Measurements from ENCODE around the gene GOLGA6L10. TPM values are rescaled to one million over a fixed set of nuclear protein-coding genes. Genes with fewer than 3 reads are reported as not detected.

Gene GOLGA6L10
- total RNA-seq, 1 experiment from 2014 or later, result 2.0 TPM

GRCh38 chr15:82292271-82292670, 57.0 kb downstream of the GOLGA6L10 start:
- Histone ChIP-seq H2BK12ac (ENCODE audit: insufficient read length, low read depth, low read length) (no peak overlapping the region), H3K79me2 (ENCODE audit: insufficient read depth, low read length) (no peaks in the 10 kb centered on the region), H2AK5ac (ENCODE audit: insufficient read length, low read length) (no peak overlapping the region), H3T11ph (ENCODE audit: low read length) (no peak overlapping the region), H3K23me2 (ENCODE audit: insufficient read length, low read depth, low read length, poor library complexity, severe bottlenecking) (no peaks in the 10 kb centered on the region), H3K18ac (ENCODE audit: insufficient read length, low read depth, low read length) (no peak overlapping the region), H3K4me2 (ENCODE audit: insufficient read depth, insufficient read length, low read length) (no peak overlapping the region), H4K20me1 (ENCODE audit: control insufficient read depth, insufficient read depth, insufficient read length) (no peaks in the 10 kb centered on the region), H3K56ac (ENCODE audit: insufficient read length, low read depth, low read length) (no peak overlapping the region), H3K9ac (ENCODE audit: extremely low read depth, insufficient read length, low read length) (no peak overlapping the region), H2AFZ (ENCODE audit: low read length) (no peak overlapping the region), H2BK15ac (ENCODE audit: low read depth, low read length) (no peak overlapping the region), H3K79me1 (ENCODE audit: insufficient read depth, low read depth, low read length, poor library complexity, severe bottlenecking) (no peaks in the 10 kb centered on the region), H3K27me3 (ENCODE audit: insufficient read depth, low read length) (no peaks in the 10 kb centered on the region), H4K5ac (ENCODE audit: insufficient read length, low read depth, low read length) (no peak overlapping the region), H3K27ac (ENCODE audit: insufficient read length, low read depth, low read length) (no peak overlapping the region), H3K4me1 (ENCODE audit: insufficient read depth, low read length) (no peaks in the 10 kb centered on the region; the same call in 1 of the 2 replicates), H4K91ac (ENCODE audit: insufficient read length, low read depth, low read length) (no peak overlapping the region), H2BK5ac (ENCODE audit: insufficient read length, low read length) (no peak overlapping the region), H2BK20ac (ENCODE audit: low read depth, low read length, poor library complexity, severe bottlenecking) (no peak overlapping the region), H3K23ac (ENCODE audit: insufficient read length, low read depth, low read length) (no peak overlapping the region), H4K8ac (replicated peaks; ENCODE audit: insufficient read length, low read depth, low read length) (no peak overlapping the region), H3K4ac (ENCODE audit: low read depth, low read length) (no peak overlapping the region), H3K9me3 (ENCODE audit: control insufficient read depth, low read depth, low read length) (no peaks in the 10 kb centered on the region), H2BK120ac (ENCODE audit: low read depth, low read length, poor library complexity, severe bottlenecking) (no peak overlapping the region), H3K14ac (ENCODE audit: insufficient read depth, low read length) (no peak overlapping the region)
- H3K9me3 Mint-ChIP-seq, result peaks cover 4 to 6% of the 10 kb centered on the region in 2 experiments; a peak in 3 of 5 replicates
- no CpG with 5 or more reads among the region's 5 CpGs for WGBS (ENCODE audit: extremely low coverage, insufficient read length, low lambda C conversion rate)
- TF ChIP-seq CTCF (conservative IDR thresholded peaks at IDR 0.05), result no peak
- DNase-seq, result no peak
- H3K27me3 Mint-ChIP-seq (ENCODE audit: low read depth), result peaks cover 5% of the 10 kb centered on the region
- H3K36me3 Mint-ChIP-seq (ENCODE audit: insufficient read depth in 1 of 3, low read depth in 3 of 3), result no peaks in the 10 kb centered on the region
- no peak overlapping the region for H3K27ac Mint-ChIP-seq
- no peak overlapping the region for H3K4me3 Mint-ChIP-seq
- peaks cover 13 to 14% of the 10 kb centered on the region in 2 experiments for H3K4me1 Mint-ChIP-seq

Other genes starting within 250 kb of the GOLGA6L10 start
- gene EFL1, start 86.7 kb downstream of the GOLGA6L10 start, total RNA-seq (2021), result 27.8 and 29.4 TPM in 2 replicates
- 2.6 and 3.1 TPM in 2 replicates for gene SAXO2, start 86.7 kb downstream of the GOLGA6L10 start, total RNA-seq (2021)
- gene GOLGA6L9, start 80.3 kb upstream of the GOLGA6L10 start, total RNA-seq (2021), result 3.9 TPM in 2 replicates
- 2,597 and 2,660 TPM in 2 replicates for gene RPS17, start 191.0 kb upstream of the GOLGA6L10 start, total RNA-seq (2021)